Measurements from ENCODE around the gene DIS3L2. TPM values are rescaled to one million over a fixed set of nuclear protein-coding genes. Genes with fewer than 3 reads are reported as not detected.

The DIS3L2 gene
- total RNA-seq, 1 donor from 2014 or later = 17.0 TPM

GRCh38 chr2:232235716-232236115 is 274.2 kb downstream of the DIS3L2 start:
- no peak for TF ChIP-seq CTCF (IDR thresholded peaks at IDR 0.05; ENCODE audit: borderline replicate concordance)
- Histone ChIP-seq H3K36me3 (peaks cover 24% of the 10 kb centered on the region), H3K4me3 (no peak overlapping the region), H3K27me3 (ENCODE audit: low read depth) (no peaks in the 10 kb centered on the region), H3K4me1 (no peaks in the 10 kb centered on the region), H3K27ac (replicated peaks) (no peak overlapping the region), H3K9me3 (replicated peaks) (no peaks in the 10 kb centered on the region)
- intact Hi-C loops (cut with micrococcal nuclease) = no loop called here
- no peak for DNase-seq

- no peak for TF ChIP-seq CTCF (IDR thresholded peaks at IDR 0.05; ENCODE audit: borderline replicate concordance)
- no peaks in the 10 kb centered on the region for H3K9me3 ChIP-seq (replicated peaks)
- no peaks in the 10 kb centered on the region for H3K4me1 ChIP-seq
- no peaks in the 10 kb centered on the region for H3K27me3 ChIP-seq (ENCODE audit: low read depth)
- no peak overlapping the region for H3K4me3 ChIP-seq
- intact Hi-C loops (cut with micrococcal nuclease) = no loop called here
- no peak overlapping the region for H3K27ac ChIP-seq (replicated peaks)
- no peak for DNase-seq
- peaks cover 24% of the 10 kb centered on the region for H3K36me3 ChIP-seq
Measured at GRCh38 chr2:232236200-232236599, 274.7 kb downstream of the DIS3L2 start.

DNA sequence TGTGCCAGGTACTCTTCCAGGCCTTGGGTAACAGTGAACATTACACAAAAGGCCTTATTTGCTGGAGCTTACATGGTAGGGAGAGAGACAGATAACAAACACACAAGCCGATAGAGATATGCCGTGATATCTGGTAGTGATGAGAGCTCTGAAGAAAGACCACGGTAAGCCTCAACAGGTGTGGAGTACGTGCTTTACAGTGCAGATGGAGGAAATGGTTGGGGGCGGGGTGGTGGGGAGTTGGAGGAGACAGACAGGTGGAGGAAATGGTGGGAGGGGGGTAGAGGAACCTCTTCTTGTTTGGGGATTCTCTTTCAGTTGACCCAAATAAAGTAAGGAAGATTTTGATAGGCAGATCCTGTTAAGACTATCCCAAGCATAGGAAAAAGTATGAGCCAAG is 276.0 kb downstream of the DIS3L2 start:
- Histone ChIP-seq H3K4me1 (no peaks in the 10 kb centered on the region), H3K9me3 (replicated peaks) (no peaks in the 10 kb centered on the region), H3K36me3 (peaks cover 24% of the 10 kb centered on the region), H3K4me3 (no peak overlapping the region), H3K27ac (replicated peaks) (no peak overlapping the region), H3K27me3 (ENCODE audit: low read depth) (no peaks in the 10 kb centered on the region)
- intact Hi-C loops (cut with micrococcal nuclease) = no loop called here
- DNase-seq = no peak
- TF ChIP-seq CTCF (IDR thresholded peaks at IDR 0.05; ENCODE audit: borderline replicate concordance) = no peak

DNA sequence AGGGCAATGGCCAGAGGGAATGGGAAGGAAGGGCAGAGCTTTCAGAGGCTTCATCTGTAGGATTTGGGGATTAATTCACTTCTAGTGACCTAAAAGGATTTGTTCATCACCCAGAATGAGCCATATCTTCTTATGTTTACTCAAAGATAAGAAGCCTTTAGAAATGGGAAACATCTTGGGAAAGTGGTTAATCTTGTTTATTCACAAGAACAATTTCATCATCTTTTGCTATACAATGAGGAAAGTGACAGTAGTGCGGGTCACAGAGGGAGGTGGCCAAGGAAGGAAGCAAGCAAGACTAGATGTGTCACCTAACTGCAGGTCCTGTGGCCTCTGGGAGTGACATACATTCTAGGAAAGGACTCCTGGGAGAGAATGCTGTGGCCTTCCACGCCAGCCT is 276.6 kb downstream of the DIS3L2 start:
- intact Hi-C loops (cut with micrococcal nuclease) = no loop called here
- Histone ChIP-seq H3K4me1 (no peaks in the 10 kb centered on the region), H3K27ac (replicated peaks) (no peak overlapping the region), H3K4me3 (no peak overlapping the region), H3K27me3 (ENCODE audit: low read depth) (no peaks in the 10 kb centered on the region), H3K9me3 (replicated peaks) (no peaks in the 10 kb centered on the region), H3K36me3 (peaks cover 24% of the 10 kb centered on the region)
- no peak for DNase-seq
- no peak for TF ChIP-seq CTCF (IDR thresholded peaks at IDR 0.05; ENCODE audit: borderline replicate concordance)

DNA sequence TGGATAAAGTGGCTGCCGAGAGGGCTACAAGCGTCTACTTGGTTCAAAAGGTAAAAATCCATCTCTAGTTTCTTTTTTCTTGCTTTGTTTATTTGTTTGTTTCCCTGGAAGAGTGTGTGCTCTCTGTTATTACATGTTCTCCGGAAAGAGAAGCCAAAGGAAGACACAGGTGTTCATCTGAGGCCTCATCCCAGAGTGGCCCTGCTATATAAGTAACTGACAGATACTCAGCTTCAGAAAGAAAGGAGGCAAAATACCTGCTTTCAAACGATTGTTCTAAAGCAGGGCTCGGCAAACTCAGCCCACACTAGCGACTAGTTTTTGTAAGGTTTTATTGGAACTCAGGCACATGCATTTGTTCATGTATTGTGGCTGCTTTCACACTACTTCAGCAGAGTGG is 277.1 kb downstream of the DIS3L2 start:
- DNase-seq = no peak
- no peak for TF ChIP-seq CTCF (IDR thresholded peaks at IDR 0.05; ENCODE audit: borderline replicate concordance)
- Histone ChIP-seq H3K4me1 (no peaks in the 10 kb centered on the region), H3K4me3 (no peak overlapping the region), H3K27ac (replicated peaks) (no peak overlapping the region), H3K27me3 (ENCODE audit: low read depth) (no peaks in the 10 kb centered on the region), H3K36me3 (peaks cover 24% of the 10 kb centered on the region), H3K9me3 (replicated peaks) (no peaks in the 10 kb centered on the region)
- intact Hi-C loops (cut with micrococcal nuclease) = no loop called here

All from left ventricle myocardium inferior (tissue), 1 donor.